HUES6 (cell line): ENCODE data around the gene SMIM7.
"Not testable (repeated sequence)": the region's sequence is repeated elsewhere in the genome, so short reads cannot be mapped to it uniquely, and the experiment has no call there.

Source experiments
- H3K27ac ChIP-seq: 2 replicates; pipeline ENCODE4 v1.7.0; 2013; ENCODE audit warnings: low read depth, mild to moderate bottlenecking, low read length, inconsistent platforms
- H3K27me3 ChIP-seq: 2 replicates; pipeline ENCODE4 v1.6.1; 2013; ENCODE audit warnings: low read length; ENCODE audit not compliant: control insufficient read depth, insufficient read depth
- H3K36me3 ChIP-seq: 2 replicates; pipeline ENCODE4 v1.6.1; 2013; ENCODE audit warnings: low read length; ENCODE audit not compliant: control insufficient read depth, insufficient read depth
- H3K4me1 ChIP-seq: 2 replicates; pipeline ENCODE4 v1.6.1; 2013; ENCODE audit warnings: low read length; ENCODE audit not compliant: control insufficient read depth, insufficient read depth
- H3K4me3 ChIP-seq: 2 replicates; pipeline ENCODE4 v1.5.1; 2013; ENCODE audit warnings: low read depth, low read length
- H3K9ac ChIP-seq: one replicate; pipeline ENCODE4 v1.6.1; 2013; ENCODE audit warnings: mild to moderate bottlenecking, low read length
- H3K9me3 ChIP-seq: 2 replicates; pipeline ENCODE4 v1.6.1; 2013; ENCODE audit warnings: low read depth, low read length; ENCODE audit not compliant: control insufficient read depth, insufficient read depth

The SMIM7 gene

DNA sequence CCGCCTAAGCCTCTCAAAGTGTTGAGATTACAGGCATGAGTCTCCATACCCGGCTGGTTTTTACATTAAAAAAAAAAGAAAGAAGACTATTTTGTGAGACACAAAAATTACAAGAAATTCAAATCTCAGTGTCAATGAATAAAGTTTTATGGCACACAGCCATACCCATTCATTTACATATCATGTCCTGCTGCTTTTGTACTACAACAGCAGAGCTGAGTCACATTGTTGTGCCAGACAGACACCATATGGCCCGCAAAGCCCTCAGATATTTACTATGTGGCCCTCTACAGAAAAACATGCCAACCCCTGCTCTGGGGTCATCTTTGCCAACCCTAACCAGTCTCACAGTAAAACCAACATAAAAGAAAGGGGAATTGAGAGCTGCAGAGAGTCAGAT, 5.3 kb downstream of the SMIM7 start:
- no peak overlapping the region for H3K9ac ChIP-seq
- no peaks in the 10 kb centered on the region for H3K4me1 ChIP-seq
- no peak overlapping the region for H3K4me3 ChIP-seq
- no peak overlapping the region for H3K27ac ChIP-seq
- no peaks in the 10 kb centered on the region for H3K27me3 ChIP-seq
- H3K36me3 ChIP-seq, result peaks cover 87% of the 10 kb centered on the region
- no peaks in the 10 kb centered on the region for H3K9me3 ChIP-seq

DNA sequence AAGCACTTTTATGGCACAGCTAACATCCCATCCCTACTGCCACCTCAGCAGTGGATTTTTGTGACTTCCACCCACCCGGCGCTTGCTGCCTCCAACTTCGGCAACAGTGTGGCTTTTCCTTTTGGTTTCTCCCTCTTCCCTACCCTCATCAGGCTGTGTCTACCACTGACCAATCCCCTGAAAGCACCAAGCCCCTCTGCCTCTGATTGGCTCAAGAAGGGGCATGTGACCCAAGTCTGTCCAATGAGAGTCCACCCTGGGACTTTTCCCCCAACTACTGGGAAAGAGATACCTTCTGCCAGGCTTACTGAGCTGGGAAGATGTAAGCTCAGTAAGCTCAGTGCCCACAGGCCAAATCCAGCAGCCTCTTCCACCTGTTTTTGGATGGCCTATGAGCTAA, 5.8 kb downstream of the SMIM7 start:
- H3K27me3 ChIP-seq, result no peaks in the 10 kb centered on the region
- H3K36me3 ChIP-seq, result peaks cover 92% of the 10 kb centered on the region
- H3K9ac ChIP-seq, result no peak overlapping the region
- H3K4me1 ChIP-seq, result no peaks in the 10 kb centered on the region
- H3K9me3 ChIP-seq, result no peaks in the 10 kb centered on the region
- no peak overlapping the region for H3K4me3 ChIP-seq
- H3K27ac ChIP-seq, result no peak overlapping the region

- H3K4me1 ChIP-seq, result no peaks in the 10 kb centered on the region
- H3K27me3 ChIP-seq, result no peaks in the 10 kb centered on the region
- H3K4me3 ChIP-seq, result no peak overlapping the region
- no peaks in the 10 kb centered on the region for H3K9me3 ChIP-seq
- H3K36me3 ChIP-seq, result peaks cover 88% of the 10 kb centered on the region
- H3K9ac ChIP-seq, result no peak overlapping the region
- H3K27ac ChIP-seq, result no peak overlapping the region
These were observed 7.1 kb downstream of the SMIM7 start for GRCh38 chr19:16652854-16653253.

DNA sequence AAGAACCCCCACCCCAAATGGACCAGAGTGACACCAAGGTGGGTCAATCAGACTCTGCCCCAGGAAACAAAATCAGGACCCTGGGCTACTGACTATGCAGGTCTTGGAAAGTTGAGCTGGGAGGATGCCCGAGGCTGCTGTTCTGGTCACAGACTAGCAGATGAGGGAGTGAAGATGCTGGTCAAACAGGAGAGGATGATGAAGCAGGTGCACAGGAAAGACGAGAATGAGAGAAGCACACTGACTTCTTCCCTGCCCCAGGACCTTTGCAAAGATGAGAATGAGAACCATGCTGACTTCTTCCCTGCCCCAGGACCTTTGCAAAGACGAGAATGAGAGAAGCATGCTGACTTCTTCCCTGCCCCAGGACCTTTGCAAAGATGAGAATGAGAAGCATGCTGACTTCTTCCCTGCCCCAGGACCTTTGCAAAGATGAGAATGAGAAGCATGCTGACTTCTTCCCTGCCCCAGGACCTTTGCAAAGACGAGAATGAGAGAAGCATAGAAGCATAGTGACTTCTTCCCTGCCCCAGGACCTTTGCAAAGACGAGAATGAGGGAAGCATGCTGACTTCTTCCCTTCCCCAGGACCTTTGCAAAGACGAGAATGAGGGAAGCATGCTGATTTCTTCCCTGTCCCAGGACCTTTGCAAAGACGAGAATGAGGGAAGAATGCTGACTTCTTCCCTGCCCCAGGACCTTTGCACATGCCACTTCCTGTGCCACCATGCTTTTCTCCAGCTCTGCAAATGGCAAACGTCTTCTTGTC, 8.3 kb downstream of the SMIM7 start:
- not testable (repeated sequence) for H3K9me3 ChIP-seq, H3K27ac ChIP-seq, H3K9ac ChIP-seq, H3K4me1 ChIP-seq, H3K27me3 ChIP-seq, H3K4me3 ChIP-seq
- peaks cover 88% of the 10 kb centered on the region for H3K36me3 ChIP-seq

- H3K9ac ChIP-seq, result no peak overlapping the region
- no peaks in the 10 kb centered on the region for H3K4me1 ChIP-seq
- no peak overlapping the region for H3K27ac ChIP-seq
- H3K4me3 ChIP-seq, result no peak overlapping the region
- peaks cover 89% of the 10 kb centered on the region for H3K36me3 ChIP-seq
- no peaks in the 10 kb centered on the region for H3K27me3 ChIP-seq
- no peaks in the 10 kb centered on the region for H3K9me3 ChIP-seq
These were observed 9.1 kb downstream of the SMIM7 start for GRCh38 chr19:16650821-16651220.

DNA sequence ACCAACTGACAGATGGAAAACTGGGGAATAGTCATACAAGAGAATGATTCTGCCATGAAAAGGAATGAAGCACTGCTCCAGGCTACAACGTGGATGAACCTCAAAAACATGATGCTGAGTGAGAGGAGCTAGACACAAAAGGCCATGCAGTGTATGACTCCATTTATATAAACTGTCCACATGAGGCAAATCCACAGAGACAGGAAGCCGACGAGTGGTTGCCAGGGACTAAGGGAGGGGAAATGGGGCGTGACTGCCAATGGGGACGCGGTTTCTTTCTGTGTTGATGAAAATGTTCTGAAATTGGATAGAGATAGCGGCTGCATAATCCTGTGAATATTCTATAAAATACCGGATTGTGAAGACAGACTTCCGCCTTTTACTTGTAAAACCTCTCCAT, 10.2 kb downstream of the SMIM7 start:
- H3K9ac ChIP-seq, result no peak overlapping the region
- H3K27me3 ChIP-seq, result no peaks in the 10 kb centered on the region
- H3K4me1 ChIP-seq, result no peaks in the 10 kb centered on the region
- H3K36me3 ChIP-seq, result peaks cover 91% of the 10 kb centered on the region
- H3K27ac ChIP-seq, result no peak overlapping the region
- H3K9me3 ChIP-seq, result no peaks in the 10 kb centered on the region
- H3K4me3 ChIP-seq, result no peak overlapping the region

- Histone ChIP-seq H3K27me3 (no peaks in the 10 kb centered on the region), H3K36me3 (peaks cover 83% of the 10 kb centered on the region), H3K4me1 (no peaks in the 10 kb centered on the region), H3K27ac (no peak overlapping the region), H3K9ac (no peak overlapping the region), H3K4me3 (no peak overlapping the region), H3K9me3 (no peaks in the 10 kb centered on the region)
These were observed 14.8 kb downstream of the SMIM7 start for GRCh38 chr19:16645140-16645539.

GRCh38 chr19:16641695-16642094, 18.2 kb downstream of the SMIM7 start:
- Histone ChIP-seq H3K9me3 (no peaks in the 10 kb centered on the region), H3K4me3 (no peak overlapping the region), H3K4me1 (no peaks in the 10 kb centered on the region), H3K9ac (no peak overlapping the region), H3K27me3 (no peaks in the 10 kb centered on the region), H3K27ac (no peak overlapping the region), H3K36me3 (peaks cover 72% of the 10 kb centered on the region)

- Histone ChIP-seq H3K36me3 (peaks cover 65% of the 10 kb centered on the region), H3K27me3 (no peaks in the 10 kb centered on the region), H3K4me1 (no peaks in the 10 kb centered on the region), H3K27ac (no peak overlapping the region), H3K4me3 (no peak overlapping the region), H3K9ac (no peak overlapping the region), H3K9me3 (no peaks in the 10 kb centered on the region)
These were observed 19.0 kb downstream of the SMIM7 start for GRCh38 chr19:16640951-16641350.

DNA sequence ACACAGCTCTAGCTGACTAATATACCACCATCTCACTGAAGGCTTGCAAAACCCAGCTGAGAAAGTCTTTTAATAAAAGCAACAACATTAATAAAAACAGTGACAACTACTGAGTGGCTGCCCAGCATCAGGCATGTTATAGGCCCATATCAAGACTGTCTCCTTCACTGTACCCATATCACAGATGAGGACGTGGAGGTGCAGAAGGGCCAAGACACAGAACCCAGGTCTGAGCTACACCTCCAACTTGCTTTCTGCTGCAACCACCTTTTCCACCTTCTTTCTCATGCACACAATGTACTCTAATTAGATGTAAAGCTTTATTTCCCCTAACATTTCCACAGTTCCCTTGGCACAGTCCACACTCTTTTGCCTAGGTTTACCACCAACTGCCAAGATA, 21.3 kb downstream of the SMIM7 start:
- Histone ChIP-seq H3K36me3 (peaks cover 54% of the 10 kb centered on the region), H3K4me3 (no peak overlapping the region), H3K9ac (no peak overlapping the region)

DNA sequence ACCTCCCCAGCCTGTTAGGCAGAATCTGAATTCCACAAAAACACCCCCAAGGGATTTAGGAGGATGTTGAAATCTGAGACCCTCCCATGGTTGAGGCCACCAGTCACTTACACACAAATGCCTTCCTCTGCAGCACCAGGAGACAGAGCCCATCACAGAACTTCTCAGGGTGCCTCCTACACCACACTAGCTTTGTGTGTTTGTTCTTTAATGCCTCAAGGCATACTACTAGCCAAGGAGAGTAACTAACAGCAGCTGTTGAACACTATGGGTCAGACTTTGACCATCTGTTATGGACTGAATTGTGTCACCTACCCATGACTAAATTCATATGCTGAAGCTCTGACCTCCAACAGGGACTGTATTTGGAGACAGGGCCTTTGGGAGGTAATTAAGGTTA, 22.4 kb downstream of the SMIM7 start:
- Histone ChIP-seq H3K9ac (no peak overlapping the region), H3K27me3 (no peaks in the 10 kb centered on the region), H3K36me3 (peaks cover 48% of the 10 kb centered on the region), H3K4me3 (no peak overlapping the region), H3K9me3 (no peaks in the 10 kb centered on the region), H3K4me1 (no peaks in the 10 kb centered on the region), H3K27ac (no peak overlapping the region)

More for the DNA sequence above, 21.3 kb downstream of the SMIM7 start:
- no peaks in the 10 kb centered on the region for H3K4me1 ChIP-seq
- no peaks in the 10 kb centered on the region for H3K27me3 ChIP-seq
- no peaks in the 10 kb centered on the region for H3K9me3 ChIP-seq
- no peak overlapping the region for H3K27ac ChIP-seq
